Mesendoderm (in vitro differentiated cells): ENCODE data around the gene PCDHB6. TPM values are rescaled to one million over a fixed set of nuclear protein-coding genes. Genes with fewer than 3 reads are reported as not detected.
"Not testable (repeated sequence)": the region's sequence is repeated elsewhere in the genome, so short reads cannot be mapped to it uniquely, and the experiment has no call there.

Source experiments
- DNase-seq: peaks from one replicate; pipeline ENCODE4 v3.0.0; 2013
- H2AK5ac ChIP-seq: 2 replicates; pipeline ENCODE4 v1.6.1; 2013; ENCODE audit warnings: low read length, inconsistent platforms
- H2BK120ac ChIP-seq: 2 replicates; pipeline ENCODE4 v1.6.1; 2013; ENCODE audit warnings: low read depth, mild to moderate bottlenecking, low read length, moderate library complexity, mixed read lengths
- H2BK15ac ChIP-seq: replicated peaks from 2 replicates; pipeline ENCODE4 v1.6.1; 2013; ENCODE audit warnings: low read depth, mild to moderate bottlenecking, moderate library complexity
- H2BK5ac ChIP-seq: 2 replicates; pipeline ENCODE4 v1.6.1; 2013; ENCODE audit warnings: low read length, inconsistent platforms
- H3K18ac ChIP-seq: 2 replicates; pipeline ENCODE4 v1.6.1; 2013; ENCODE audit warnings: mild to moderate bottlenecking, low read length, mixed read lengths
- H3K23ac ChIP-seq: one replicate; pipeline ENCODE4 v1.6.1; 2013; ENCODE audit warnings: low read length
- H3K27ac ChIP-seq: 2 replicates; pipeline ENCODE4 v1.5.1; 2013; ENCODE audit warnings: low read depth, mild to moderate bottlenecking, inconsistent platforms, low read length, moderate library complexity
- H3K27me3 ChIP-seq: 2 replicates; pipeline ENCODE4 v1.6.1; 2013; ENCODE audit warnings: low read length, control low read depth, mild to moderate bottlenecking, inconsistent platforms; ENCODE audit not compliant: insufficient read depth, poor library complexity
- H3K36me3 ChIP-seq: 2 replicates; pipeline ENCODE4 v1.6.1; 2013; ENCODE audit warnings: low read length, inconsistent platforms; ENCODE audit not compliant: control insufficient read depth, insufficient read depth
- H3K4ac ChIP-seq: one replicate; pipeline ENCODE4 v1.6.1; 2013; ENCODE audit warnings: low read depth, mild to moderate bottlenecking, low read length, moderate library complexity
- H3K4me1 ChIP-seq: 2 replicates; pipeline ENCODE4 v1.6.1; 2013; ENCODE audit warnings: low read depth, low read length, inconsistent platforms; ENCODE audit not compliant: control insufficient read depth
- H3K4me2 ChIP-seq: 2 replicates; pipeline ENCODE4 v1.6.1; 2013; ENCODE audit warnings: low read length
- H3K4me3 ChIP-seq: 2 replicates; pipeline ENCODE4 v1.5.1; 2013; ENCODE audit warnings: mild to moderate bottlenecking, low read length
- H3K56ac ChIP-seq: one replicate; pipeline ENCODE4 v1.6.1; 2013; ENCODE audit warnings: low read length
- H3K79me1 ChIP-seq: 2 replicates; pipeline ENCODE4 v1.6.1; 2013; ENCODE audit warnings: low read length, inconsistent platforms
- H3K79me2 ChIP-seq: 2 replicates; pipeline ENCODE4 v1.6.1; 2013; ENCODE audit warnings: mild to moderate bottlenecking, low read length; ENCODE audit not compliant: control insufficient read depth, insufficient read depth
- H3K9ac ChIP-seq: 2 replicates; pipeline ENCODE4 v1.6.1; 2013; ENCODE audit warnings: low read length, inconsistent platforms
- H4K5ac ChIP-seq: one replicate; pipeline ENCODE4 v1.6.1; 2013; ENCODE audit warnings: low read length
- H4K8ac ChIP-seq: one replicate; pipeline ENCODE4 v1.6.1; 2013; ENCODE audit warnings: low read depth, mild to moderate bottlenecking, control low read depth, low read length, moderate library complexity
- WGBS: extraction: QIAGEN DNeasy Blood & Tissue Kit; methylation state at CpG from one replicate; pipeline ENCODE4 v1.1.7; 2013; ENCODE audit warnings: low lambda C conversion rate, missing lambda C conversion rate; ENCODE audit not compliant: insufficient coverage; ENCODE audit errors: extremely low coverage; 5-methylcytosine and 5-hydroxymethylcytosine counted together
- polyA plus RNA-seq, 2 experiments: library from polyadenylated mRNA; stranded (reverse); fragments of 200-250 nt; gene quantifications; one replicate each; pipeline ENCODE4 v1.2.3, GENCODE V29; 2013

The PCDHB6 gene
- 0.04 TPM for polyA plus RNA-seq (2013, experiment 1 of 2)
- polyA plus RNA-seq (2013, experiment 2 of 2) = 0.07 TPM

- H3K27ac ChIP-seq = no peak within 1 kb of the TSS
- no peak within 1 kb of the TSS for H3K4ac ChIP-seq
- no peak within 1 kb of the TSS for H2BK120ac ChIP-seq
- no peaks in the 10 kb centered on the region for H3K27me3 ChIP-seq
- H3K4me2 ChIP-seq = no peak within 1 kb of the TSS
- no CpG with 5 or more reads among the region's 18 CpGs for WGBS
- no peaks in the 10 kb centered on the region for H3K4me1 ChIP-seq
- no peaks in the 10 kb centered on the region for H3K79me2 ChIP-seq
- no peak within 1 kb of the TSS for H3K18ac ChIP-seq
- DNase-seq = peak; percentile 38
- no peaks in the 10 kb centered on the region for H3K36me3 ChIP-seq
- H2BK15ac ChIP-seq = no peak within 1 kb of the TSS
- H3K9ac ChIP-seq = no peak within 1 kb of the TSS
- H3K4me3 ChIP-seq = no peak within 1 kb of the TSS
- H4K5ac ChIP-seq = no peak within 1 kb of the TSS
- no peak within 1 kb of the TSS for H4K8ac ChIP-seq
- H2AK5ac ChIP-seq = no peak within 1 kb of the TSS
- no peak within 1 kb of the TSS for H3K56ac ChIP-seq
- H2BK5ac ChIP-seq = no peak within 1 kb of the TSS
- no peak within 1 kb of the TSS for H3K23ac ChIP-seq
- no peaks in the 10 kb centered on the region for H3K79me1 ChIP-seq
Observed at GRCh38 chr5:141149812-141150211, at the start of gene PCDHB6. Gene PCDHB6, plus strand, starts transcription at chr5:141150057. Its CDS starts 201 bp downstream, at chr5:141150258.

GRCh38 chr5:141100243-141100805 lies 49.5 kb upstream of the PCDHB6 start, which contains the start of gene PCDHB3:
Gene PCDHB3, plus strand, starts transcription at chr5:141100473. Its CDS starts 177 bp downstream, at chr5:141100650.
- Histone ChIP-seq H3K4me3 (no peak within 1 kb of the TSS), H2AK5ac (no peak within 1 kb of the TSS), H2BK5ac (no peak within 1 kb of the TSS), H3K79me2 (peaks cover 3% of the 10 kb centered on the region), H3K9ac (no peak within 1 kb of the TSS), H3K79me1 (no peaks in the 10 kb centered on the region), H4K8ac (no peak within 1 kb of the TSS), H3K56ac (no peak within 1 kb of the TSS), H3K27me3 (no peaks in the 10 kb centered on the region), H3K27ac (no peak within 1 kb of the TSS), H3K36me3 (no peaks in the 10 kb centered on the region), H3K4ac (no peak within 1 kb of the TSS), H4K5ac (no peak within 1 kb of the TSS), H2BK15ac (no peak within 1 kb of the TSS), H2BK120ac (no peak within 1 kb of the TSS), H3K18ac (no peak within 1 kb of the TSS), H3K23ac (no peak within 1 kb of the TSS), H3K4me1 (peaks cover 1% of the 10 kb centered on the region), H3K4me2 (no peak within 1 kb of the TSS)
- DNase-seq = peak; percentile 85
- no CpG with 5 or more reads among the region's 19 CpGs for WGBS

GRCh38 chr5:141101059-141101458 lies 48.8 kb upstream of the PCDHB6 start:
- Histone ChIP-seq H3K56ac (no peak overlapping the region), H3K36me3 (no peaks in the 10 kb centered on the region), H3K9ac (no peak overlapping the region), H3K23ac (no peak overlapping the region), H2BK120ac (no peak overlapping the region), H3K4me2 (no peak overlapping the region), H3K79me2 (no peaks in the 10 kb centered on the region), H3K27ac (no peak overlapping the region), H2AK5ac (no peak overlapping the region), H2BK5ac (no peak overlapping the region), H2BK15ac (no peak overlapping the region), H3K4ac (no peak overlapping the region), H3K4me1 (no peaks in the 10 kb centered on the region), H3K79me1 (no peaks in the 10 kb centered on the region), H4K5ac (no peak overlapping the region), H3K4me3 (no peak overlapping the region), H3K27me3 (no peaks in the 10 kb centered on the region), H4K8ac (no peak overlapping the region), H3K18ac (no peak overlapping the region)
- DNase-seq = no peak
- WGBS = no CpG with 5 or more reads among the region's 20 CpGs

- H3K4me2 ChIP-seq, H2BK120ac ChIP-seq, H3K27ac ChIP-seq, H4K5ac ChIP-seq, H3K27me3 ChIP-seq, H3K4me1 ChIP-seq, H3K23ac ChIP-seq, H3K79me1 ChIP-seq, H2BK5ac ChIP-seq, H3K36me3 ChIP-seq, H3K79me2 ChIP-seq, DNase-seq, H3K18ac ChIP-seq, H3K56ac ChIP-seq, H3K9ac ChIP-seq, H4K8ac ChIP-seq, H3K4me3 ChIP-seq, H3K4ac ChIP-seq, H2BK15ac ChIP-seq, H2AK5ac ChIP-seq: not testable (repeated sequence)
- no CpG with 5 or more reads among the region's 39 CpGs for WGBS
Observed at GRCh38 chr5:141102070-141102469, 47.8 kb upstream of the PCDHB6 start.

- not testable (repeated sequence) for H2AK5ac ChIP-seq, H2BK15ac ChIP-seq, H3K9ac ChIP-seq, H3K4me2 ChIP-seq, H3K4ac ChIP-seq, H2BK5ac ChIP-seq, H3K4me1 ChIP-seq, H4K8ac ChIP-seq, H3K18ac ChIP-seq, H3K23ac ChIP-seq, H3K36me3 ChIP-seq, DNase-seq, H3K27ac ChIP-seq, H4K5ac ChIP-seq, H3K56ac ChIP-seq, H3K4me3 ChIP-seq, H3K79me1 ChIP-seq, H3K79me2 ChIP-seq, H2BK120ac ChIP-seq, H3K27me3 ChIP-seq
- no CpG with 5 or more reads among the region's 38 CpGs for WGBS
Observed at GRCh38 chr5:141102471-141102870, 47.4 kb upstream of the PCDHB6 start.

- Histone ChIP-seq H3K18ac (no peak overlapping the region), H4K5ac (no peak overlapping the region), H3K27ac (no peak overlapping the region), H3K79me2 (no peaks in the 10 kb centered on the region), H2BK120ac (no peak overlapping the region), H4K8ac (no peak overlapping the region), H3K9ac (no peak overlapping the region), H2BK15ac (no peak overlapping the region), H3K4me3 (no peak overlapping the region), H3K23ac (no peak overlapping the region), H3K4me1 (no peaks in the 10 kb centered on the region), H2AK5ac (no peak overlapping the region), H3K56ac (no peak overlapping the region), H3K36me3 (no peaks in the 10 kb centered on the region), H2BK5ac (no peak overlapping the region), H3K4me2 (no peak overlapping the region), H3K4ac (no peak overlapping the region), H3K27me3 (no peaks in the 10 kb centered on the region), H3K79me1 (no peaks in the 10 kb centered on the region)
- DNase-seq = no peak
- WGBS = no CpG with 5 or more reads among the region's 2 CpGs
Observed at GRCh38 chr5:141105350-141105749, 44.5 kb upstream of the PCDHB6 start.
